SK-N-MC (cell line): Measurements from ENCODE around the gene WDR27.

Experiments used
- EZH2 ChIP-seq: fragments of 200-600 bp; sonication (generic); IDR thresholded peaks from one replicate; pipeline ENCODE4 v1.6.1; 2017; ENCODE audit warnings: antibody characterized with exemption
- POLR2AphosphoS5 ChIP-seq: IDR thresholded peaks from 2 replicates; pipeline ENCODE4 v1.6.1; 2012; ENCODE audit warnings: mild to moderate bottlenecking, low read depth, low read length, borderline replicate concordance

DNA sequence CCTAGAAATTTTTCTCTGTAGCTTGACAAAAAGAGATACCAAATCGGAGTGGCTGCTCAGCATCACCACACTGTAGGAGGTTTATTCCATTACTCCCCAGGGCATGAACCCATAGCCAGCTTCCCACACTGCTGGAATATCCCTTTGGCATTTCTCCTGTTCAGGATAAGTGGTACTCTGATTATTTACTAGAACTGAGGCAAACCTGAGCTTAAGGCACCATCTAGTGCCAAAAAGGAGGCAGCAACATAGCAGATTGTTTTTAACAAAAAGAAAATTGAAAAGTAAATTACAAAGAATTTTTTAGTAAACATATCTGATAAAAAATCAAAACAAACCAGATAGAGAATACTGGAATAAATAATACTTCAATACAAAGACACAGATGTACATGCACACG is 181.7 kb downstream of the WDR27 start:
- TF ChIP-seq POLR2AphosphoS5 (no peak), EZH2 (no peak)
